ENCODE measurements around the gene MYCBPAP.

The MYCBPAP gene

GRCh38 chr17:50538549-50539410 lies 30.5 kb downstream of the MYCBPAP start:
- no peak for DNase-seq (ENCODE audit: low read depth in 2 of 2)

- no peak for DNase-seq (ENCODE audit: low read depth in 2 of 2)
Measured at GRCh38 chr17:50539762-50540559, 31.7 kb downstream of the MYCBPAP start.

GRCh38 chr17:50540560-50541401 lies 32.5 kb downstream of the MYCBPAP start:
- no peak for DNase-seq (ENCODE audit: low read depth in 2 of 2)

- DNase-seq (ENCODE audit: low read depth in 2 of 2), result no peak
Measured at GRCh38 chr17:50541402-50541715, 33.1 kb downstream of the MYCBPAP start.

GRCh38 chr17:50541716-50542688 lies 33.8 kb downstream of the MYCBPAP start:
- DNase-seq (ENCODE audit: low read depth in 2 of 2), result peak; percentile 59 to 78

- DNase-seq (ENCODE audit: low read depth in 2 of 2), result no peak
Measured at GRCh38 chr17:50542795-50543774, 34.8 kb downstream of the MYCBPAP start.

- no peak for DNase-seq (ENCODE audit: low read depth in 2 of 2)
Measured at GRCh38 chr17:50544516-50544915, 36.3 kb downstream of the MYCBPAP start.

- no peak for DNase-seq (ENCODE audit: low read depth in 2 of 2)
Measured at GRCh38 chr17:50545311-50545710, 37.1 kb downstream of the MYCBPAP start.

GRCh38 chr17:50546701-50547034 lies 38.4 kb downstream of the MYCBPAP start:
- no peak for DNase-seq (ENCODE audit: low read depth in 2 of 2)

GRCh38 chr17:50547035-50547735 lies 38.9 kb downstream of the MYCBPAP start, which contains the start of gene SPATA20:
Gene SPATA20, plus strand, starts transcription at chr17:50547174. Its CDS starts 35 bp downstream, at chr17:50547209.
- peak; percentile 65 to 73 for DNase-seq (ENCODE audit: low read depth in 2 of 2)

- no peak for DNase-seq (ENCODE audit: low read depth in 2 of 2)
Measured at GRCh38 chr17:50547736-50548083, 39.5 kb downstream of the MYCBPAP start.

GRCh38 chr17:50548831-50549230 lies 40.6 kb downstream of the MYCBPAP start:
- DNase-seq (ENCODE audit: low read depth in 2 of 2), result no peak

GRCh38 chr17:50549256-50549941 lies 41.2 kb downstream of the MYCBPAP start:
- no peak for DNase-seq (ENCODE audit: low read depth in 2 of 2)

- no peak for DNase-seq (ENCODE audit: low read depth in 2 of 2)
Measured at GRCh38 chr17:50549969-50550368, 41.7 kb downstream of the MYCBPAP start.

- no peak for DNase-seq (ENCODE audit: low read depth in 2 of 2)
Measured at GRCh38 chr17:50550661-50551432, 42.6 kb downstream of the MYCBPAP start.

- no peak for DNase-seq (ENCODE audit: low read depth in 2 of 2)
Measured at GRCh38 chr17:50551433-50551815, 43.2 kb downstream of the MYCBPAP start.

- DNase-seq (ENCODE audit: low read depth in 2 of 2), result no peak
Measured at GRCh38 chr17:50551884-50552283, 43.6 kb downstream of the MYCBPAP start.

GRCh38 chr17:50554201-50554600 lies 46.0 kb downstream of the MYCBPAP start:
- no peak for DNase-seq (ENCODE audit: low read depth in 2 of 2)
